Ammon's horn (tissue), 1 donor: Measurements from ENCODE around the gene ITLN2.
"Not testable (repeated sequence)": the region's sequence is repeated elsewhere in the genome, so short reads cannot be mapped to it uniquely, and the experiment has no call there.

Source experiments
- DNase-seq: peaks from one replicate; pipeline ENCODE4 v3.0.0-alpha.2; 2016; ENCODE audit warnings: low spot score

Gene ITLN2

GRCh38 chr1:160954158-160955104 is at the start of gene ITLN2:
Gene ITLN2, minus strand, starts transcription at chr1:160954809. Its CDS starts 68 bp downstream, at chr1:160954741.
- DNase-seq: no peak

GRCh38 chr1:161001525-161001924 is 46.9 kb upstream of the ITLN2 start:
- no peak for DNase-seq

DNA sequence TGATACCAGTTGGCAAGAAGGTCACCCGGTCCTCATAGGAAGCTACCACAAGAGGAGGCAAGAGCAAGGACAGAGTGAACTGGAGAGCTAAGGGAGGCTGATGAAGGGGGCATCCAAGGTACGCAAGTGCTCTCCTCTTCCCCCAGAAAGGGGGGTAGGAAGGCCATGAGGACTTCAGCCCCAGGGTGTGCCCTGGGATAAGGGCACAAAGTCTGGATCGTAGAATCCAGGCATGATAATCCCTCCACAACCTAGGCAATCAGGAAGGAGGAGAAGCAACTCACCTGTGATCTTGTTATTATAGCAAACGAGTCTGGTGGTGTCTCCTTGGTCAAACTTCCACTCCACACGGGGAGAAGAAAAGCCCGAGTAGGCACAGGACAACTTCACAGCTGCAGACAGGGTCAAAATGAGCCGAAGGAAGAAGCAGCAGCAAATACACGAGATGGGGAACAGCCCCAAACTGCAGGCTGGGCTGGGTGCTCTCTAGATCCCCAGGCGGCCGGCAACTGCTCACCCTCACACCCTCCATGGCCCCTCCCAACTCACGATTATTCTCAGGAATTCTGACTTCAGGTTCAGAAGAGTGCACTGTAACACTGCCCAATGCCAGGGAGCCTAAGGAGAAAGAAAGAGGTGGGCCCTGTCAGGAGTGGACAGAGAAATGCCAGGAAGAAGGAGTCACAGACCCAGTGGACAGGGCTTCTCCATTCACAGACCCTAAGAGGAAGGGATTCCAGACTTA is 46.3 kb upstream of the ITLN2 start:
- DNase-seq: no peak

GRCh38 chr1:160999376-160999775 is 44.8 kb upstream of the ITLN2 start:
- no peak for DNase-seq

DNA sequence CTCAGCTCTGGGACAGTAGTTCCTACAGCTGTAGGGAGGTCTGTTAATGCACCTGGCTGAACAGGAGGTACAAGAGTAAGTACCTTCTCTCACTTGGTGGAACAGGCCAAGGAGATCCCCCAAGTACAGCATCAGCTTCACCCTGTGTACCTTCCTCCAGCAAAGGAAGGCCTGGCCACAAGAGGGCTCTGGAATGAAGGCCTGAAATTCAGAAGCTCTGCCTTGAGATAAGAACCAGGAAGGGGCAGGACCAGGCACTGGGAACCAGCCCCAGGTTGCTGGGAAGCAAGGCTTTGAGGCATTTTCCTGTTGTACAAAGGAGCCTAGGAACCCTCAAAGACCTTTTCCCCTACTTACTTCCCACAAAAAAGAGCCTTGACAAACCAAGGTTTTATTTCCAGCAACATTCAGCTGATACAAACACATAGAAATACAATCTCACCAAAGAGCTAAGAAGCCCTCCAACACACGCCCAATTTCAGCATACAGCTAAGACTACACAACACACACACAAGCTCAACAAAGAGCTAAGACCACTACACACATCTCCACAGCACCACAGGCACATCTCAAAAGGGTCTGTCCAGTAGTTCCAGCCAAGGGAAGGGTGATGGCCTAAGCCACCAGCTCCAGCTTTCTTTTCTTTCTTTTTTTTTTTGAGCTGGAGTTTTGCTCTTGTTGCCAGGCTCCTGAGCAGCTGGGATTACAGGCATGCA is 42.9 kb upstream of the ITLN2 start:
- DNase-seq: peak; percentile 73

GRCh38 chr1:160996178-160996577 is 41.6 kb upstream of the ITLN2 start:
- DNase-seq: no peak

DNA sequence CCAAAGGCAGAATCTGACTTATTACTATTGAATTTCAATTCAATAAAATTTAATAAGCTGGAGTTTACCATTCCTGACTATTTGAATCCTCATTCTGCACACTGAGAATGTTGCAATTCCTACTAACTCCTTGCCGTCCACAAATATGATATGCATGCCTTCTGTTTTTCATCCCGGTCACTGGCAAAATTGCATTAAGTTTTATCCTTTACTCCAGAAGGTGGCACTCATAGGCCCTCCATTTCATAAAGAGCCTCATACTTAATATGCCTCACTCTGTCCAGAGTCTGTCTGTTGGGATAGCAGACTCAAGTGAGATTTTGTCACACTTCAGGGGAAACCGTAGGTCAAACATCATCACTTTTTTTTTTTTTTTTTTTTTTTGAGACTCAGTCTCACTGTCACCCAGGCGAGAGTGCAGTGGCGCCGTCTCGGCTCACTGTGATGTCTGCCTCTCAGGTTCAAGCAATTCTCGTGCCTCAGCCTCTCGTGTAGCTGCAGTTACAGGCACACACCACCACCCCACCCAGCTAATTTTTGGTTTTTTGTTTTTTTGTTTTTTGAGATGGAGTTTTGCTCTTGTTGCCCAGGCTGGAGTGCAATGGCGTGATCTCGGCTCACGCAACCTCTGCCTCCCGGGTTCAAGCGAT is 39.1 kb upstream of the ITLN2 start:
- DNase-seq: no peak

GRCh38 chr1:160992036-160992435 is 37.4 kb upstream of the ITLN2 start:
- not testable (repeated sequence) for DNase-seq

DNA sequence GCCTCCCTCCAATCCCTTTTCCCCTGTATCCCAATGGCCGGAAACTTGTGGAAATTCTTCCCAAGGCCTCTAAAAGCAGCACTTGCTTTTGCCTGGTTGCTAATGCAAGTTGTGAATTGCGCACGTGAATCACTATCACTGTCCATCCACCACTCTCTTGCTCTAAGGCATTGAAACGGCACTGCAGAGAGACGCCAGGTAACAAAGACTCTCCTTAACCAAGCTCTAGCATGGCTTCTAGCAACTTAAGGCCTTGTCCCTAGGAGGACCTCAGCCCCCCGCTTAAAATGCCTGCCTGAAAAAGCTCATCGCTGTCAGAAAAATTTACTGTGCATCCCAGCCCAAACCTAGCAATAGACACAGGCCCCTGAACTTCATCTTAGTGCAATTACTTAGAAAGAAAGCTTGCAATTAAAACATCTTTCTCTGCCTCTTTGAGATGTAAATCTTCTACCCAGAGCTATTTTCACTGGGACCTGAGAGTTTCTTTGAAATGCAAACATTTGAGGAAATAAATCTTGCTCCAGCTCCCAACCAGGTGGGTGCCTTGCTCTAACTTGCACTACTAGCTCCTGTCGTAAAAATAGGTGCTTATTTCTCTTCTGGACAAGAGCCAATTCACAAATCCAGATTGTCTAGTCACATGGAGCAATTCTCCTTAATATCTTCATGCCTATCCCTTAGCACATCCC is 32.9 kb upstream of the ITLN2 start:
- DNase-seq: no peak

DNA sequence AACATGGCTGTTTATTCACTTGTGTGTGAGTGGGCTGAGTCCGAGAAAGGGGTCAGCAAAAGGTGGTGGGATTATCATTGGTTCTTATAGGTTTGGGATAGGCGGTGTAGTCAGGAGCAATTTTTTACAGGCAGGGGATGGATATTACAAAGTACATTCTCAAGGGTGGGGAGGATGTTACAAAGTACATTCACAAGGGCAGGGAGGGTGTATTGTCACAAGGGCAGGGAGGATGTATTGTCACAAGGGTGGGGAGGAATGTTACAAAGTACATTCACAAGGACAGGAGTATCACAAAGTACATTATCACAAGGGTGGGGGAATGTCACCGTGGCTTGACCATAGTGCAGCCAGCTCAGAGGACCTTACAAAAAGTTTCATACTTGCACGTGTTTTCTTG is 31.1 kb upstream of the ITLN2 start:
- no peak for DNase-seq

GRCh38 chr1:160981584-160982411 is 27.2 kb upstream of the ITLN2 start:
- DNase-seq: no peak

DNA sequence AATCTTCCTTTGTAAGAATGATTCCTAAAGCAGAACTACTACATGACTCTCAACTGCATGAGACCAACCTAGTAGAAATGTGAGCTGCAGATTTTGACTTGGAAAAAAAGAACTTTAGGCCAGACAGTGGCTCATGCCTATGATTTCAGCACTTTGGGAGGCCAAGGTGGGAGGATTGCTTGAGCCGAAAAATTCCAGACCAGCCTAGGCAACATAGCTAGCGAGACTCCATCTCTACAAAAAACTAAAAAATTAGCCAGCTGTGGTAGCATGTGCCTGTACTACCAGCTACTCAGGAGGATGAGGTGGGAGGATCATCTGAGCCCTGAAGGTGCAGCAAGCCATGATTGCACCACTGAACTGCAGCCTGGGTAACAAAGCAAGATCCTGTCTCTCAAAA is 24.7 kb upstream of the ITLN2 start:
- DNase-seq: no peak

- no peak for DNase-seq
These were observed 23.9 kb upstream of the ITLN2 start for GRCh38 chr1:160978510-160978927.

DNA sequence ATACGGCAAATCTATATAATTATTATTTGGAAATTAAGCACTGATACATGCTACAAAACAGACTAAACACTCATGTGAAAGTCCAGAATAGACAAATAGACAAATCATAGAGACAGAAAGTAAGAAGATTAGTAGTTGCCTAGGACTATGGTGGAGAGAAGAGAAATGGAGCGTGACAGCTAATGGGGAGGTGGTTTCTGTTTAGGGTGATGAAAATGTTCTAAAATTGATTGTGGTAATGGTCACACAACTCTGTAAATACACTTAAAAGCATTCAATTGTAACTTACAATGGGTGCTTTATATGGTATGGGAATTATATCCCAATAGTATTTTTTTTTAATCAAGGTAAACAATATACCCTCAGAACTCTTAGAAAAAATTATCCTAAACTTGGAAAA is 20.4 kb upstream of the ITLN2 start:
- DNase-seq: no peak

DNA sequence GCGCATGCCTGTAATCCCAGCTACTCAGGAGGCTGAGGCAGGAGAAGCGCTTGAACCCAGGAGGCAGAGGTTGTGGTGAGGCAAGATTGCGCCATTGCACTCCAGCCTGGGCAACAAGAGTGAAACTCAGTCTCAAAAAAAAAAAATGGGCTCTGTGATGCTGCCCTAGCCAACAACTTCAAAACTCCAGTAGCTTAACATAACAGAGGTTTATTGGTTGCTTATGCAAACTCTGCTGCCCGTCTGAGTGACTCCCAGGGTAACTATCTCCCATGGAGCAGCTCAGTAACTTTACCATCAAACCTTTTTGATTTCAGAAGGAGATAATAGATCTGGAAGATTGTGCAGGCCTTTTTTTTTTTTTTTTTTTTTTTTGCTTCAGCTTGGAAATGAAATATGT is 18.9 kb upstream of the ITLN2 start:
- no peak for DNase-seq

DNA sequence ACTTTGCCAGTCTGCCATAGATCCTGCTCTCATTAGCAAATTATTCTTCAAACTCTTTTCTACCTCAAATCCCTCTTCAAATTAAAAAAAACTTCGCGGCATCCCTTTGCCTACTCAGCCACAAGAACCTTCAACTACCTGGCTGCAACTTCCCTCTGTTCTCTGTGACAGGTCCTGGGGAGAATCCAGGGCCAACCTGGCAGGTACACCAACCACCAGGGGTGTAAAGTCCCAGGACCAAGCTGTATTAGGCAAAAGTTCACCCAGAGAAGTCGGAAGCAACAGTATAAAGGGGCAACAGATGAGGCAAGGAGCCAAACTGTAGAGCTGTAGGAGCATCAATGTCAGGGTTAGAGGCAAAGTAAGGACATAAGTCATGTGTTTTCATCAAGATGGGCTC is 18.3 kb upstream of the ITLN2 start:
- DNase-seq: no peak

DNA sequence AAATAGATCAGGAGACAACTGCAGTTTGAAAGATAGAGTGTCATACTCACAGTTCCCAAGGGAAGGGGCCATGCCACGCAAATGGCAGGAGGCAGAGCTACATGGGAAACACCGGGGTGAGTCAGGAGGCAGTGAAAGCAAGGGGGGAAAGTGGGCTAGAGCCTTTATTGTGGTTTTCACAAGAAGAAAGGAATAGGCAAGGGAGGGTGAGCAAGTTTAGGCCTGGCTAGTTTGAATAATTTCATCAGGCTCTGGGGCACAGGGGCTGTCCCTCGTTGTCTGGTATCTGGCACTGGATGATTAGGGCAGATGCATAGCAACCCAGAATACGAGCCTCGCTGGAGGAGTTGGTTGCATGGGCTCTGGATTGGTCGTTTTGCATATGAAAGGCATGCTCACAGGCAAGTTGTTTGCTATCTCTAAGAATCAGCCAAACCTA is 17.0 kb upstream of the ITLN2 start:
- no peak for DNase-seq

GRCh38 chr1:160963521-160963920 is 8.9 kb upstream of the ITLN2 start:
- no peak for DNase-seq

GRCh38 chr1:160961419-160961818 is 6.8 kb upstream of the ITLN2 start:
- no peak for DNase-seq

DNA sequence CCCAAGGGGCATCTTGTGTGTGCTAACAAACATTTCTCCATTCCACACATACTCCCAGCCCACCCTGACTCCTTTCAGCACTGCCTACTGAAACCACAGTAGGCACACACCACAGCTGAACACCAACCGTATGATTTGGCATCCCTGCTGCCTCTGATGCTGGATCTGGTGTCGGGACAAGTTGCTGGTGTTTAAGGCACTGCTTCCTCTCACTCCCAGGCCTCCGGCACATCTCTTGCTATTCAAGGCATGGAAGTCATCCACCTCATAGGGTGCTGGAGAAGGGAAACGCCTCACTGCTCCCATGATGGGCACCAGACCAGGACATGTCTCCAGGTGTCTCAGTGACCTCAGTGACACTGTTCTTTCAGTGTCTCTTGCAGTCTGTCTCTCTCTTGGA is 2.4 kb upstream of the ITLN2 start:
- DNase-seq: no peak
